ENCODE measurements around the gene CRYM.
"Not testable (repeated sequence)": the region's sequence is repeated elsewhere in the genome, so short reads cannot be mapped to it uniquely, and the experiment has no call there.

The CRYM gene

GRCh38 chr16:21277927-21278706 lies at the start of gene CRYM:
CRYM (minus strand) TSS chr16:21278290; CDS start chr16:21278251, 39 bp downstream.
- DNase-seq, result peak; percentile 77

GRCh38 chr16:21327046-21327445 lies 49.0 kb upstream of the CRYM start:
- no peak for DNase-seq

- no peak for DNase-seq
Measured at GRCh38 chr16:21326459-21326858, 48.4 kb upstream of the CRYM start.

GRCh38 chr16:21324267-21324666 lies 46.2 kb upstream of the CRYM start:
- no peak for DNase-seq

- DNase-seq, result not testable (repeated sequence)
Measured at GRCh38 chr16:21322251-21322650, 44.2 kb upstream of the CRYM start.

- DNase-seq, result peak; percentile 6
Measured at GRCh38 chr16:21321736-21322135, 43.6 kb upstream of the CRYM start.

GRCh38 chr16:21314339-21314738 lies 36.2 kb upstream of the CRYM start:
- DNase-seq, result no peak

- not testable (repeated sequence) for DNase-seq
Measured at GRCh38 chr16:21312863-21313372, 34.8 kb upstream of the CRYM start.

GRCh38 chr16:21312046-21312445 lies 34.0 kb upstream of the CRYM start:
- not testable (repeated sequence) for DNase-seq

- DNase-seq, result not testable (repeated sequence)
Measured at GRCh38 chr16:21306712-21307111, 28.6 kb upstream of the CRYM start.

- DNase-seq, result no peak
Measured at GRCh38 chr16:21302898-21303528, 24.9 kb upstream of the CRYM start.

- DNase-seq, result no peak
Measured at GRCh38 chr16:21302454-21302853, 24.4 kb upstream of the CRYM start.

GRCh38 chr16:21301895-21302291 lies 23.8 kb upstream of the CRYM start:
- DNase-seq, result no peak

- DNase-seq, result peak; percentile 83
Measured at GRCh38 chr16:21301168-21301894, 23.2 kb upstream of the CRYM start.

- peak; percentile 95 for DNase-seq
Measured at GRCh38 chr16:21300309-21301167, 22.4 kb upstream of the CRYM start.

GRCh38 chr16:21289789-21290188 lies 11.7 kb upstream of the CRYM start:
- not testable (repeated sequence) for DNase-seq

- DNase-seq, result no peak
Measured at GRCh38 chr16:21285314-21285713, 7.2 kb upstream of the CRYM start.

GRCh38 chr16:21284414-21284813 lies 6.3 kb upstream of the CRYM start:
- no peak for DNase-seq

GRCh38 chr16:21283521-21284289 lies 5.6 kb upstream of the CRYM start:
- peak; percentile 29 for DNase-seq

GRCh38 chr16:21281698-21282389 lies 3.8 kb upstream of the CRYM start:
- DNase-seq, result no peak

- no peak for DNase-seq
Measured at GRCh38 chr16:21279501-21279900, 1.4 kb upstream of the CRYM start.

Data from NCI-H2171 treated with DMSO at 0.1 percent for 48 hours (cell line).